B cell (primary cell): ENCODE data around the gene MYO5C. TPM values are rescaled to one million over a fixed set of nuclear protein-coding genes. Genes with fewer than 3 reads are reported as not detected.
A peak's percentile ranks its signal among the peaks of the same experiment; 100 is the strongest.

Experiments used
- ATAC-seq: fragments of 200-7000 bp; cut with Tn5 transposase; one replicate; pipeline ENCODE4 v1.10.0; 2021; ENCODE audit warnings: low read depth, mild to moderate bottlenecking, moderate number of reproducible peaks, moderate library complexity
- CTCF ChIA-PET: fragments of 350-600 bp; sonication (Branson Sonifier 250); formaldehyde crosslinking; loops from one replicate; lab custom pipeline; 2021; ENCODE audit warnings: antibody characterized with exemption, inconsistent platforms; lab: Charles Lee
- POLR2A ChIA-PET: fragments of 350-600 bp; sonication (Branson Sonifier 250); formaldehyde crosslinking; loops from one replicate; lab custom pipeline; 2021; ENCODE audit warnings: antibody characterized with exemption; lab: Charles Lee
- DNase-seq: peaks from one replicate; pipeline ENCODE4 v3.0.0; 2013
- H2AFZ ChIP-seq: 2 replicates; pipeline ENCODE4 v1.6.1; 2012; ENCODE audit warnings: mild to moderate bottlenecking, low read depth, low read length; ENCODE audit not compliant: insufficient read depth, poor library complexity, severe bottlenecking
- H3K27ac ChIP-seq, 2 donors: 1 replicate in 1 of 2; 2 replicates in 1 of 2; pipeline ENCODE4 v1.5.1; 2012 to 2013; ENCODE audit warnings: low read length in 2 of 2, mild to moderate bottlenecking in 2 of 2, moderate library complexity in 1 of 2
- H3K27me3 ChIP-seq, 4 experiments: fragments of 200-600 bp in 1 of 4; sonication (generic) in 1 of 4; replicated peaks in 1 of 4; 1 replicate in 2 of 4; 2 replicates in 2 of 4; pipeline versions ENCODE4 v1.6.1 to v1.7.0; 2013 to 2016; ENCODE audit warnings: low read length in 3 of 4, mild to moderate bottlenecking in 2 of 4, mixed read lengths in 1 of 4, moderate library complexity in 1 of 4; ENCODE audit not compliant: insufficient read depth in 4 of 4, control insufficient read depth in 3 of 4; ENCODE audit errors: control extremely low read depth in 1 of 4
- H3K36me3 ChIP-seq, 2 experiments: replicated peaks in 1 of 2; 1 replicate in 1 of 2; 2 replicates in 1 of 2; pipeline versions ENCODE4 v1.6.1 to v1.7.1; 2013; ENCODE audit warnings: low read length in 1 of 2; ENCODE audit not compliant: insufficient read depth in 2 of 2, control insufficient read depth in 1 of 2; ENCODE audit errors: control extremely low read depth in 1 of 2, extremely low read depth in 1 of 2
- H3K4me1 ChIP-seq, 2 donors: fragments of 200-600 bp in 1 of 2; sonication (generic) in 1 of 2; 1 replicate in 1 of 2; 2 replicates in 1 of 2; pipeline versions ENCODE4 v1.5.1 to v1.6.1; 2013 to 2017; ENCODE audit warnings: low read length in 2 of 2; ENCODE audit not compliant: control insufficient read depth in 2 of 2, insufficient read depth in 2 of 2
- H3K4me2 ChIP-seq: replicated peaks from 2 replicates; pipeline ENCODE3; 2012; ENCODE audit warnings: mild to moderate bottlenecking, low read depth, low read length; ENCODE audit not compliant: poor library complexity, severe bottlenecking
- H3K4me3 ChIP-seq, 5 experiments: fragments of 200-600 bp in 1 of 5; sonication (generic) in 1 of 5; 1 replicate in 3 of 5; 2 replicates in 2 of 5; pipeline versions ENCODE4 v1.5.1 to v1.7.0; 2011 to 2016; ENCODE audit warnings: low read length in 4 of 5, mild to moderate bottlenecking in 4 of 5, low read depth in 2 of 5, control low read depth in 1 of 5, moderate library complexity in 1 of 5; ENCODE audit not compliant: insufficient read depth in 1 of 5; ENCODE audit errors: control extremely low read depth in 1 of 5, extremely low read depth in 1 of 5
- H3K79me2 ChIP-seq: fragments of 200-600 bp; sonication (generic); one replicate; pipeline ENCODE4 v1.6.0; 2016; ENCODE audit warnings: low read length; ENCODE audit not compliant: control insufficient read depth, insufficient read depth
- H3K9ac ChIP-seq: fragments of 200-600 bp; sonication (generic); 2 replicates; pipeline ENCODE4 v1.6.1; 2017; ENCODE audit warnings: mild to moderate bottlenecking, low read length, moderate library complexity
- H3K9me3 ChIP-seq, 3 donors: one replicate each; pipeline versions ENCODE4 v1.6.1 to v1.7.1; 2013; ENCODE audit warnings: low read length in 2 of 3; ENCODE audit not compliant: control insufficient read depth in 2 of 3, insufficient read depth in 1 of 3; ENCODE audit errors: control extremely low read depth in 1 of 3
- H4K20me1 ChIP-seq: 2 replicates; pipeline ENCODE4 v1.6.0; 2012; ENCODE audit warnings: mild to moderate bottlenecking, low read length; ENCODE audit not compliant: insufficient read depth, control insufficient read depth, poor library complexity, severe bottlenecking
- H3K27ac Mint-ChIP-seq: one replicate; pipeline ENCODE4 v1.8.0; 2021; ENCODE audit warnings: mixed read lengths
- H3K27me3 Mint-ChIP-seq: one replicate; pipeline ENCODE4 v1.8.0; 2021; ENCODE audit warnings: mixed read lengths
- H3K4me1 Mint-ChIP-seq: one replicate; pipeline ENCODE4 v1.8.0; 2021; ENCODE audit warnings: mixed read lengths
- H3K4me3 Mint-ChIP-seq: one replicate; pipeline ENCODE4 v1.8.0; 2021; ENCODE audit warnings: mixed read lengths
- H3K9me3 Mint-ChIP-seq: one replicate; pipeline ENCODE4 v1.8.0; 2022; ENCODE audit warnings: mixed read lengths; ENCODE audit not compliant: insufficient read depth
- CTCF ChIP-seq: fragments of 200-600 bp; IDR thresholded peaks from one replicate; pipeline ENCODE4 v1.8.0; 2022; ENCODE audit warnings: antibody characterized with exemption, mild to moderate bottlenecking
- EZH2 ChIP-seq: IDR thresholded peaks from 2 replicates; pipeline ENCODE4 v1.6.1; 2012; ENCODE audit warnings: borderline replicate concordance, low read depth, mild to moderate bottlenecking, moderate library complexity, low read length; ENCODE audit not compliant: insufficient read depth, poor library complexity, severe bottlenecking
- WGBS: methylation state at CpG from one replicate; pipeline ENCODE4 v1.1.5; 2013; ENCODE audit warnings: missing lambda C conversion rate; ENCODE audit not compliant: insufficient coverage; 5-methylcytosine and 5-hydroxymethylcytosine counted together
- intact Hi-C: fragments of 100-400 bp; cut with micrococcal nuclease; formaldehyde crosslinking; loops from one replicate; pipeline ENCODE4 v1.10.0; 2022
- polyA plus RNA-seq: library from polyadenylated mRNA; depleted of rRNA; stranded (reverse); fragments of >200 nt; gene quantifications from 2 replicates; pipeline ENCODE4 v1.2.3, GENCODE V29; 2012
- total RNA-seq, 2 donors: library from RNA; stranded (reverse); fragments of 120-200 nt in 1 of 2; gene quantifications; 1 replicate in 1 of 2; 2 replicates in 1 of 2; pipeline versions ENCODE4 v1.2.3 to v1.2.4, GENCODE V29; 2013 to 2022

MYO5C gene
- total and polyA plus RNA-seq, 2 donors (not counting 1 experiment from before 2014, with no cell fraction given): 0.54 to 4.5 TPM

GRCh38 chr15:52230073-52230472 is 65.5 kb downstream of the MYO5C start:
- ATAC-seq (no peak), DNase-seq (no peak)
- no peaks in the 10 kb centered on the region for H3K9me3 Mint-ChIP-seq
- Histone ChIP-seq H3K4me2 (peak overlapping the region; percentile 53), H3K27ac (peak overlapping the region; percentile 97), H3K4me3 (peak overlapping the region in 1 of 5 experiments; percentile 0), H3K9me3 (no peaks in the 10 kb centered on the region), H2AFZ (no peak overlapping the region), H3K36me3 (no peaks in the 10 kb centered on the region), H3K4me1 (peaks cover 68 to 84% of the 10 kb centered on the region in 2 donors), H4K20me1 (no peaks in the 10 kb centered on the region), H3K27me3 (no peaks in the 10 kb centered on the region), H3K79me2 (peaks cover 11% of the 10 kb centered on the region), H3K9ac (peak overlapping the region; percentile 50)
- no peaks in the 10 kb centered on the region for H3K27me3 Mint-ChIP-seq
- ChIA-PET CTCF (interaction anchor here (0.6 to 24.5 kb wide), 10 partner anchors 13 to 351 kb away, joined by 3 to 512 read pairs (median 3); partner anchors contain the start of gene LEO1), POLR2A (interaction anchor here (0.7 to 4.4 kb wide), 2 partner anchors 51 to 330 kb away, joined by 4 to 34 read pairs; no protein-coding TSS in a partner anchor)
- TF ChIP-seq CTCF (no peak), EZH2 (no peak)
- peak overlapping the region; percentile 96 for H3K27ac Mint-ChIP-seq
- peaks cover 72% of the 10 kb centered on the region for H3K4me1 Mint-ChIP-seq
- peak overlapping the region; percentile 68 for H3K4me3 Mint-ChIP-seq
- no CpG with 5 or more reads among the region's 1 CpG for WGBS
- intact Hi-C loops: no loop called here

DNA sequence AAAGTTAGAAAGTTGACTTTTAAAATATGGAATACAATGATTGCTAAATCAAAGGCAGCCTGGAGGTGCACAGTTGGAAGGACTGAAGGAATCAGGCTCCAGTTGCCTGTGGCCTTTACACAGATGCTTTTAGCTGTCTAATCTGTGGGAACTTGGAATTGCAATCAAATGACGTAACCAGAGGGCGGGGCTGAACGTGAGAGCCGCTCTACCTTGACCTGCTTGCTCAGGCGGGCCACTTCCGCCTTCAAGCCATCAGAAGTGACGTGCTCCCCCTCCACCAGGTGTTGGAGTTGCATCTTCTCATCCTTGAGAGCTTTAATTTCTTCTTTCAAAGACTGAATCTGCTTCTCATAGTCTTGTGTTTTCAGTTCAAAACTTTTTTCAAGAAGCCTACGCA is 66.7 kb downstream of the MYO5C start:
- no peaks in the 10 kb centered on the region for H3K27me3 Mint-ChIP-seq
- peaks cover 69% of the 10 kb centered on the region for H3K4me1 Mint-ChIP-seq
- peak overlapping the region; percentile 68 for H3K4me3 Mint-ChIP-seq
- Histone ChIP-seq H4K20me1 (no peaks in the 10 kb centered on the region), H2AFZ (peak overlapping the region; percentile 9), H3K36me3 (no peaks in the 10 kb centered on the region), H3K27ac (peak overlapping the region; percentile 97), H3K4me2 (peak overlapping the region; percentile 53), H3K4me1 (peaks cover 65 to 81% of the 10 kb centered on the region in 2 donors), H3K4me3 (peak overlapping the region in 1 of 5 experiments; percentile 38), H3K27me3 (no peaks in the 10 kb centered on the region), H3K9ac (peak overlapping the region; percentile 50), H3K9me3 (no peaks in the 10 kb centered on the region), H3K79me2 (peaks cover 11% of the 10 kb centered on the region)
- no peaks in the 10 kb centered on the region for H3K9me3 Mint-ChIP-seq
- ATAC-seq (peak; percentile 60), DNase-seq (peak; percentile 97)
- H3K27ac Mint-ChIP-seq: peak overlapping the region; percentile 96
- CTCF ChIA-PET: interaction anchor here (0.9 to 24.5 kb wide), 14 partner anchors 9 to 257 kb away, joined by 3 to 512 read pairs (median 12); partner anchors contain the start of gene LEO1
- intact Hi-C loops: loop anchor here (5.0 kb wide), 2 partner anchors 247 to 497 kb away; no protein-coding TSS in a partner anchor
- no peak for TF ChIP-seq CTCF
- no peak for TF ChIP-seq EZH2
- 5% methylated on average over 8 of the region's 8 CpGs for WGBS
- POLR2A ChIA-PET: interaction anchor here (0.6 to 4.4 kb wide), 6 partner anchors 28 to 453 kb away, joined by 3 to 34 read pairs (median 4); no protein-coding TSS in a partner anchor
